Measurements from ENCODE around the gene SNX1. TPM values are rescaled to one million over a fixed set of nuclear protein-coding genes. Genes with fewer than 3 reads are reported as not detected.
"Not testable (repeated sequence)": the region's sequence is repeated elsewhere in the genome, so short reads cannot be mapped to it uniquely, and the experiment has no call there.

SNX1 gene
- total and polyA plus RNA-seq, 2 donors (not counting 3 experiments of a cell fraction or from before 2014, with no cell fraction given) = 56.0 to 113 TPM

GRCh38 chr15:64058279-64058678 is 37.5 kb upstream of the SNX1 start:
- intact Hi-C loops (cut with micrococcal nuclease) = no loop called here
- Histone ChIP-seq H3K4me3 (replicated peaks in 1 of 3; ENCODE audit: insufficient read depth in 1 of 3, low read depth in 1 of 3, low read length in 3 of 3) (no peak overlapping the region), H3K79me2 (ENCODE audit: control insufficient read depth, insufficient read depth, low read length) (no peaks in the 10 kb centered on the region), H3K9ac (replicated peaks; ENCODE audit: extremely low read depth, insufficient read depth, low read length) (no peak overlapping the region), H3K27ac (ENCODE audit: insufficient read depth, low read depth, low read length) (no peak overlapping the region), H3K4me2 (ENCODE audit: insufficient read depth, low read length) (no peak overlapping the region), H3K9me3 (replicated peaks; ENCODE audit: control insufficient read depth, insufficient read depth, low read length) (no peaks in the 10 kb centered on the region), H4K20me1 (replicated peaks; ENCODE audit: control insufficient read depth, extremely low read depth, insufficient read depth, low read length) (no peaks in the 10 kb centered on the region), H3K4me1 (ENCODE audit: control insufficient read depth, extremely low read depth, insufficient read depth, low read length) (no peaks in the 10 kb centered on the region), H3K27me3 (ENCODE audit: control insufficient read depth in 2 of 2, insufficient read depth in 2 of 2, low read length in 2 of 2) (no peaks in the 10 kb centered on the region), H3K9me1 (replicated peaks; ENCODE audit: control insufficient read depth, extremely low read depth, insufficient read depth, low read length) (no peaks in the 10 kb centered on the region), H3K36me3 (ENCODE audit: control insufficient read depth in 2 of 2, extremely low read depth in 1 of 2, insufficient read depth in 2 of 2, low read length in 2 of 2) (no peaks in the 10 kb centered on the region), H2AFZ (ENCODE audit: low read depth, low read length) (peak overlapping the region; percentile 4)
- ChIA-PET CTCF (no interaction called here), POLR2A (no interaction called here)
- DNase-seq (ENCODE audit: low read depth, low spot score) (no peak), FAIRE-seq (no peak)
- BruUV-seq (replicated peaks) = no TSS peak
- dilution Hi-C loops (cut with MboI; ENCODE audit: extremely low pct_ligation_motif_present, low sequenced_read_pairs) = no loop called here
- TF ChIP-seq POLR2A (IDR thresholded peaks at IDR 0.05; ENCODE audit: low read depth, low read length) (no peak), JUN (IDR thresholded peaks at IDR 0.05; ENCODE audit: borderline replicate concordance, insufficient read depth, insufficient read length, low read depth) (peak; percentile 16)

- H3K79me2 ChIP-seq (ENCODE audit: control insufficient read depth, insufficient read depth, low read length); H4K20me1 ChIP-seq (replicated peaks; ENCODE audit: control insufficient read depth, extremely low read depth, insufficient read depth, low read length); H3K36me3 ChIP-seq (ENCODE audit: control insufficient read depth in 2 of 2, extremely low read depth in 1 of 2, insufficient read depth in 2 of 2, low read length in 2 of 2); H3K4me2 ChIP-seq (ENCODE audit: insufficient read depth, low read length); H3K4me3 ChIP-seq (replicated peaks in 1 of 3; ENCODE audit: insufficient read depth in 1 of 3, low read depth in 1 of 3, low read length in 3 of 3); H2AFZ ChIP-seq (ENCODE audit: low read depth, low read length); intact Hi-C loops (cut with micrococcal nuclease); H3K9ac ChIP-seq (replicated peaks; ENCODE audit: extremely low read depth, insufficient read depth, low read length); CTCF ChIA-PET; DNase-seq (ENCODE audit: low read depth, low spot score); H3K27me3 ChIP-seq (ENCODE audit: control insufficient read depth in 2 of 2, insufficient read depth in 2 of 2, low read length in 2 of 2); FAIRE-seq; BruUV-seq (replicated peaks); dilution Hi-C loops (cut with MboI; ENCODE audit: extremely low pct_ligation_motif_present, low sequenced_read_pairs); H3K4me1 ChIP-seq (ENCODE audit: control insufficient read depth, extremely low read depth, insufficient read depth, low read length); H3K9me3 ChIP-seq (replicated peaks; ENCODE audit: control insufficient read depth, insufficient read depth, low read length); H3K9me1 ChIP-seq (replicated peaks; ENCODE audit: control insufficient read depth, extremely low read depth, insufficient read depth, low read length); H3K27ac ChIP-seq (ENCODE audit: insufficient read depth, low read depth, low read length); POLR2A ChIA-PET: not testable (repeated sequence)
These were observed 36.7 kb upstream of the SNX1 start for GRCh38 chr15:64059104-64059503.

- no peak overlapping the region for H3K27ac ChIP-seq (ENCODE audit: insufficient read depth, low read depth, low read length)
- BruUV-seq (replicated peaks) = no TSS peak
- H3K4me3 ChIP-seq (replicated peaks in 1 of 3; ENCODE audit: insufficient read depth in 1 of 3, low read depth in 1 of 3, low read length in 3 of 3) = no peak overlapping the region
- H3K4me1 ChIP-seq (ENCODE audit: control insufficient read depth, extremely low read depth, insufficient read depth, low read length) = no peaks in the 10 kb centered on the region
- dilution Hi-C loops (cut with MboI; ENCODE audit: extremely low pct_ligation_motif_present, low sequenced_read_pairs) = no loop called here
- H3K79me2 ChIP-seq (ENCODE audit: control insufficient read depth, insufficient read depth, low read length) = no peaks in the 10 kb centered on the region
- no peak overlapping the region for H3K4me2 ChIP-seq (ENCODE audit: insufficient read depth, low read length)
- no peak overlapping the region for H3K9ac ChIP-seq (replicated peaks; ENCODE audit: extremely low read depth, insufficient read depth, low read length)
- H3K27me3 ChIP-seq (ENCODE audit: control insufficient read depth in 2 of 2, insufficient read depth in 2 of 2, low read length in 2 of 2) = no peaks in the 10 kb centered on the region
- H2AFZ ChIP-seq (ENCODE audit: low read depth, low read length) = no peak overlapping the region
- H3K36me3 ChIP-seq (ENCODE audit: control insufficient read depth in 2 of 2, extremely low read depth in 1 of 2, insufficient read depth in 2 of 2, low read length in 2 of 2) = no peaks in the 10 kb centered on the region
- DNase-seq (ENCODE audit: low read depth, low spot score) (no peak), FAIRE-seq (no peak)
- ChIA-PET POLR2A (no interaction called here), CTCF (no interaction called here)
- H3K9me3 ChIP-seq (replicated peaks; ENCODE audit: control insufficient read depth, insufficient read depth, low read length) = no peaks in the 10 kb centered on the region
- no peak for TF ChIP-seq POLR2AphosphoS5 (IDR thresholded peaks at IDR 0.05; ENCODE audit: insufficient read depth, low read depth, low read length)
- no peak for TF ChIP-seq EZH2 (IDR thresholded peaks at IDR 0.05; ENCODE audit: borderline replicate concordance, low read depth, low read length, severe bottlenecking)
- TF ChIP-seq MAX (IDR thresholded peaks at IDR 0.05; ENCODE audit: insufficient read depth, insufficient read length) = no peak
- no peak for TF ChIP-seq POLR2A (IDR thresholded peaks at IDR 0.05; ENCODE audit: low read depth, low read length)
- no peak for TF ChIP-seq MYC (IDR thresholded peaks at IDR 0.05; ENCODE audit: low read depth, low read length)
- no peak for TF ChIP-seq FOS (IDR thresholded peaks at IDR 0.05; ENCODE audit: borderline replicate concordance, insufficient read depth, low read length)
- TF ChIP-seq CTCF (IDR thresholded peaks at IDR 0.05; ENCODE audit: extremely low read depth in 1 of 2, insufficient read depth in 1 of 2, low read depth in 1 of 2, low read length in 2 of 2) = no peak
- no peak for TF ChIP-seq GATA2 (IDR thresholded peaks at IDR 0.05; ENCODE audit: insufficient read depth, insufficient read length, low read depth, low read length)
- TF ChIP-seq JUN (IDR thresholded peaks at IDR 0.05; ENCODE audit: borderline replicate concordance, insufficient read depth, insufficient read length, low read depth) = no peak
- H4K20me1 ChIP-seq (replicated peaks; ENCODE audit: control insufficient read depth, extremely low read depth, insufficient read depth, low read length) = no peaks in the 10 kb centered on the region
- intact Hi-C loops (cut with micrococcal nuclease) = no loop called here
- H3K9me1 ChIP-seq (replicated peaks; ENCODE audit: control insufficient read depth, extremely low read depth, insufficient read depth, low read length) = no peaks in the 10 kb centered on the region
These were observed 35.1 kb upstream of the SNX1 start for GRCh38 chr15:64060716-64061115.

All from endothelial cell of umbilical vein (primary cell).